ENCODE measurements around the gene CORO2B. TPM values are rescaled to one million over a fixed set of nuclear protein-coding genes. Genes with fewer than 3 reads are reported as not detected.

CORO2B gene
- total and polyA plus RNA-seq, 2 experiments from 2014 or later, result 1.6 to 4.6 TPM

DNA sequence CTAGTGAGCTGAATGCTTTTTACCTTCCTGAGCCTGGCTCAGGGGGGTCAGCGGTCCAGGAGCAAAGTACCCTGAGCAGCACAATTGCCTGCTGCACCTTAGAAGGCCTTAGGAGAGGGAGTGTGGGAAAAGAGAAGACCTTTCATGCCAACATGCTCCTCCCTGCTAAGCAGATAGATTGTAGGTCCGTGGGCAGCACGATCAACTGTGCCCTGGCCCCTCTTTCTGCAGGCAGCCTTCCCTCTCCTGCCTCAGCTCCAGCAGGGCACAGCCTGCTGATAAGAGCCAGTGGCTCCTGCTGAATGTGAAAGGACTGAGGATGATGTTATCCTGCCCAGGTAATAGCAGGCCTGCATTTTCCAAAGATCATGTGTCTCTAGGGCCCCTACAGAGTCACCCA, 4.1 kb downstream of the CORO2B start:
- Histone ChIP-seq H3K9me2 (ENCODE audit: insufficient read depth) (no peaks in the 10 kb centered on the region), H2AFZ (no peak overlapping the region), H3K27me3 (ENCODE audit: insufficient read depth) (peaks cover 29% of the 10 kb centered on the region), H3K4me2 (no peak overlapping the region), H4K20me1 (replicated peaks; ENCODE audit: insufficient read depth) (no peaks in the 10 kb centered on the region), H3K36me3 (ENCODE audit: insufficient read depth) (no peaks in the 10 kb centered on the region), H3F3A (replicated peaks; ENCODE audit: low read depth) (0 out of 2 replicates have a peak, but pooled peaks cover 6% of the 10 kb centered on the region), H3K27ac (ENCODE audit: low read depth) (no peak overlapping the region), H3K4me3 (no peak overlapping the region), H3K4me1 (ENCODE audit: insufficient read depth) (peaks cover 15% of the 10 kb centered on the region; the same call in 1 of the 2 replicates), H3K79me2 (replicated peaks; ENCODE audit: insufficient read depth) (no peaks in the 10 kb centered on the region)
- Mint-ChIP-seq H3K4me3 (no peak overlapping the region), H3K27ac (no peak overlapping the region), H3K27me3 (ENCODE audit: insufficient read depth, low read depth, poor library complexity) (peaks cover 24% of the 10 kb centered on the region), H3K36me3 (ENCODE audit: low read depth) (no peaks in the 10 kb centered on the region; the same call in 2 of the 3 replicates), H3K9me3 (no peaks in the 10 kb centered on the region), H3K4me1 (peaks cover 48% of the 10 kb centered on the region)
- TF ChIP-seq ZNF331 (CRISPR knock-in tag; IDR thresholded peaks at IDR 0.05; ENCODE audit: low read depth), result no peak
- TF ChIP-seq, protein P1, sequence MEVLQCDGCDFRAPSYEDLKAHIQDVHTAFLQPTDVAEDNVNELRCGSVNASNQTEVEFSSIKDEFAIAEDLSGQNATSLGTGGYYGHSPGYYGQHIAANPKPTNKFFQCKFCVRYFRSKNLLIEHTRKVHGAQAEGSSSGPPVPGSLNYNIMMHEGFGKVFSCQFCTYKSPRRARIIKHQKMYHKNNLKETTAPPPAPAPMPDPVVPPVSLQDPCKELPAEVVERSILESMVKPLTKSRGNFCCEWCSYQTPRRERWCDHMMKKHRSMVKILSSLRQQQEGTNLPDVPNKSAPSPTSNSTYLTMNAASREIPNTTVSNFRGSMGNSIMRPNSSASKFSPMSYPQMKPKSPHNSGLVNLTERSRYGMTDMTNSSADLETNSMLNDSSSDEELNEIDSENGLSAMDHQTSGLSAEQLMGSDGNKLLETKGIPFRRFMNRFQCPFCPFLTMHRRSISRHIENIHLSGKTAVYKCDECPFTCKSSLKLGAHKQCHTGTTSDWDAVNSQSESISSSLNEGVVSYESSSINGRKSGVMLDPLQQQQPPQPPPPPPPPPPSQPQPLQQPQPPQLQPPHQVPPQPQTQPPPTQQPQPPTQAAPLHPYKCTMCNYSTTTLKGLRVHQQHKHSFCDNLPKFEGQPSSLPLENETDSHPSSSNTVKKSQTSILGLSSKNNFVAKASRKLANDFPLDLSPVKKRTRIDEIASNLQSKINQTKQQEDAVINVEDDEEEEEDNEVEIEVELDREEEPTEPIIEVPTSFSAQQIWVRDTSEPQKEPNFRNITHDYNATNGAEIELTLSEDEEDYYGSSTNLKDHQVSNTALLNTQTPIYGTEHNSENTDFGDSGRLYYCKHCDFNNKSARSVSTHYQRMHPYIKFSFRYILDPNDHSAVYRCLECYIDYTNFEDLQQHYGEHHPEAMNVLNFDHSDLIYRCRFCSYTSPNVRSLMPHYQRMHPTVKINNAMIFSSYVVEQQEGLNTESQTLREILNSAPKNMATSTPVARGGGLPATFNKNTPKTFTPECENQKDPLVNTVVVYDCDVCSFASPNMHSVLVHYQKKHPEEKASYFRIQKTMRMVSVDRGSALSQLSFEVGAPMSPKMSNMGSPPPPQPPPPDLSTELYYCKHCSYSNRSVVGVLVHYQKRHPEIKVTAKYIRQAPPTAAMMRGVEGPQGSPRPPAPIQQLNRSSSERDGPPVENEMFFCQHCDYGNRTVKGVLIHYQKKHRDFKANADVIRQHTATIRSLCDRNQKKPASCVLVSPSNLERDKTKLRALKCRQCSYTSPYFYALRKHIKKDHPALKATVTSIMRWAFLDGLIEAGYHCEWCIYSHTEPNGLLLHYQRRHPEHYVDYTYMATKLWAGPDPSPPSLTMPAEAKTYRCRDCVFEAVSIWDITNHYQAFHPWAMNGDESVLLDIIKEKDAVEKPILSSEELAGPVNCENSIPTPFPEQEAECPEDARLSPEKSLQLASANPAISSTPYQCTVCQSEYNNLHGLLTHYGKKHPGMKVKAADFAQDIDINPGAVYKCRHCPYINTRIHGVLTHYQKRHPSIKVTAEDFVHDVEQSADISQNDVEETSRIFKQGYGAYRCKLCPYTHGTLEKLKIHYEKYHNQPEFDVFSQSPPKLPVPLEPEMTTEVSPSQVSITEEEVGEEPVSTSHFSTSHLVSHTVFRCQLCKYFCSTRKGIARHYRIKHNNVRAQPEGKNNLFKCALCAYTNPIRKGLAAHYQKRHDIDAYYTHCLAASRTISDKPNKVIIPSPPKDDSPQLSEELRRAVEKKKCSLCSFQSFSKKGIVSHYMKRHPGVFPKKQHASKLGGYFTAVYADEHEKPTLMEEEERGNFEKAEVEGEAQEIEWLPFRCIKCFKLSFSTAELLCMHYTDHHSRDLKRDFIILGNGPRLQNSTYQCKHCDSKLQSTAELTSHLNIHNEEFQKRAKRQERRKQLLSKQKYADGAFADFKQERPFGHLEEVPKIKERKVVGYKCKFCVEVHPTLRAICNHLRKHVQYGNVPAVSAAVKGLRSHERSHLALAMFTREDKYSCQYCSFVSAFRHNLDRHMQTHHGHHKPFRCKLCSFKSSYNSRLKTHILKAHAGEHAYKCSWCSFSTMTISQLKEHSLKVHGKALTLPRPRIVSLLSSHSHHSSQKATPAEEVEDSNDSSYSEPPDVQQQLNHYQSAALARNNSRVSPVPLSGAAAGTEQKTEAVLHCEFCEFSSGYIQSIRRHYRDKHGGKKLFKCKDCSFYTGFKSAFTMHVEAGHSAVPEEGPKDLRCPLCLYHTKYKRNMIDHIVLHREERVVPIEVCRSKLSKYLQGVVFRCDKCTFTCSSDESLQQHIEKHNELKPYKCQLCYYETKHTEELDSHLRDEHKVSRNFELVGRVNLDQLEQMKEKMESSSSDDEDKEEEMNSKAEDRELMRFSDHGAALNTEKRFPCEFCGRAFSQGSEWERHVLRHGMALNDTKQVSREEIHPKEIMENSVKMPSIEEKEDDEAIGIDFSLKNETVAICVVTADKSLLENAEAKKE (CRISPR knock-in tag; IDR thresholded peaks at IDR 0.05), result no peak
- no peak for TF ChIP-seq CREB1 (CRISPR knock-in tag; IDR thresholded peaks at IDR 0.05; ENCODE audit: low read depth)
- TF ChIP-seq ZNF114 (CRISPR knock-in tag; IDR thresholded peaks at IDR 0.05), result no peak
- TF ChIP-seq EZH2 (IDR thresholded peaks at IDR 0.05; ENCODE audit: low read depth, unreplicated experiment), result no peak
- TF ChIP-seq, protein P2, sequence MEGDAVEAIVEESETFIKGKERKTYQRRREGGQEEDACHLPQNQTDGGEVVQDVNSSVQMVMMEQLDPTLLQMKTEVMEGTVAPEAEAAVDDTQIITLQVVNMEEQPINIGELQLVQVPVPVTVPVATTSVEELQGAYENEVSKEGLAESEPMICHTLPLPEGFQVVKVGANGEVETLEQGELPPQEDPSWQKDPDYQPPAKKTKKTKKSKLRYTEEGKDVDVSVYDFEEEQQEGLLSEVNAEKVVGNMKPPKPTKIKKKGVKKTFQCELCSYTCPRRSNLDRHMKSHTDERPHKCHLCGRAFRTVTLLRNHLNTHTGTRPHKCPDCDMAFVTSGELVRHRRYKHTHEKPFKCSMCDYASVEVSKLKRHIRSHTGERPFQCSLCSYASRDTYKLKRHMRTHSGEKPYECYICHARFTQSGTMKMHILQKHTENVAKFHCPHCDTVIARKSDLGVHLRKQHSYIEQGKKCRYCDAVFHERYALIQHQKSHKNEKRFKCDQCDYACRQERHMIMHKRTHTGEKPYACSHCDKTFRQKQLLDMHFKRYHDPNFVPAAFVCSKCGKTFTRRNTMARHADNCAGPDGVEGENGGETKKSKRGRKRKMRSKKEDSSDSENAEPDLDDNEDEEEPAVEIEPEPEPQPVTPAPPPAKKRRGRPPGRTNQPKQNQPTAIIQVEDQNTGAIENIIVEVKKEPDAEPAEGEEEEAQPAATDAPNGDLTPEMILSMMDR (conservative IDR thresholded peaks at IDR 0.05; ENCODE audit: low read depth in 2 of 2), result no peak
- DNase-seq (ENCODE audit: low spot score) (no peak), ATAC-seq (no peak)

All from GM23338 (cell line).